ENCODE results near the gene ACSM4. TPM values are rescaled to one million over a fixed set of nuclear protein-coding genes. Genes with fewer than 3 reads are reported as not detected.

The ACSM4 gene
- total and polyA plus RNA-seq, 2 of the 13 experiments (the other 11 are each of a cell fraction or from before 2014, with no cell fraction given) = not detected

- H3K4me2 ChIP-seq (ENCODE audit: low read depth, low read length) = peak overlapping the region; percentile 72
- WGBS (ENCODE audit: low lambda C conversion rate) = 26% methylated on average over 10 of the region's 10 CpGs
- FAIRE-seq = peak; percentile 36
- peaks cover 10% of the 10 kb centered on the region for H3K4me1 ChIP-seq (ENCODE audit: insufficient read depth, low read length)
- peak overlapping the region; percentile 19 to 48 (median 45); a peak in 5 of 6 replicates for H3K4me3 ChIP-seq (replicated peaks in 1 of 3; ENCODE audit: insufficient read depth in 1 of 3, low read depth in 2 of 3, low read length in 3 of 3)
- H3K36me3 ChIP-seq (replicated peaks in 1 of 2; ENCODE audit: control insufficient read depth in 1 of 2, insufficient read depth in 2 of 2, low read length in 2 of 2) = no peaks in the 10 kb centered on the region
- peak; percentile 66 for DNase-seq (ENCODE audit: low spot score)
- POLR2A ChIA-PET = no interaction called here
- no peaks in the 10 kb centered on the region for H4K20me1 ChIP-seq (ENCODE audit: insufficient read depth, low read length)
- H2AFZ ChIP-seq (ENCODE audit: low read length) = peak overlapping the region; percentile 71
- H3K27me3 ChIP-seq (ENCODE audit: control insufficient read depth in 1 of 2, insufficient read depth in 2 of 2, low read length in 2 of 2) = no peaks in the 10 kb centered on the region; a peak in 1 of 5 replicates
- H3K9ac ChIP-seq (ENCODE audit: insufficient read depth, low read depth, low read length) = peak overlapping the region; percentile 30; the same call in 1 of the 2 replicates
- BruUV-seq (replicated peaks) = no TSS peak
- CTCF ChIA-PET (ENCODE audit: low intra/inter-chr PET ratio, low total read pairs) = no interaction called here
- in situ Hi-C loops (cut with HindIII; ENCODE audit: extremely low pct_ligation_motif_present, low pct_unique_long_range_greater_than_20kb) = no loop called here
- no peaks in the 10 kb centered on the region for H3K79me2 ChIP-seq (ENCODE audit: insufficient read depth, low read length)
- peak; percentile 99 for ATAC-seq
- intact Hi-C loops (cut with micrococcal nuclease; ENCODE audit: unreplicated experiment) = no loop called here
- no peak overlapping the region for H3K27ac ChIP-seq (ENCODE audit: extremely low read length, insufficient read depth, low read length)
- H3K9me3 ChIP-seq (ENCODE audit: low read length) = no peaks in the 10 kb centered on the region
- TF ChIP-seq, protein P1, sequence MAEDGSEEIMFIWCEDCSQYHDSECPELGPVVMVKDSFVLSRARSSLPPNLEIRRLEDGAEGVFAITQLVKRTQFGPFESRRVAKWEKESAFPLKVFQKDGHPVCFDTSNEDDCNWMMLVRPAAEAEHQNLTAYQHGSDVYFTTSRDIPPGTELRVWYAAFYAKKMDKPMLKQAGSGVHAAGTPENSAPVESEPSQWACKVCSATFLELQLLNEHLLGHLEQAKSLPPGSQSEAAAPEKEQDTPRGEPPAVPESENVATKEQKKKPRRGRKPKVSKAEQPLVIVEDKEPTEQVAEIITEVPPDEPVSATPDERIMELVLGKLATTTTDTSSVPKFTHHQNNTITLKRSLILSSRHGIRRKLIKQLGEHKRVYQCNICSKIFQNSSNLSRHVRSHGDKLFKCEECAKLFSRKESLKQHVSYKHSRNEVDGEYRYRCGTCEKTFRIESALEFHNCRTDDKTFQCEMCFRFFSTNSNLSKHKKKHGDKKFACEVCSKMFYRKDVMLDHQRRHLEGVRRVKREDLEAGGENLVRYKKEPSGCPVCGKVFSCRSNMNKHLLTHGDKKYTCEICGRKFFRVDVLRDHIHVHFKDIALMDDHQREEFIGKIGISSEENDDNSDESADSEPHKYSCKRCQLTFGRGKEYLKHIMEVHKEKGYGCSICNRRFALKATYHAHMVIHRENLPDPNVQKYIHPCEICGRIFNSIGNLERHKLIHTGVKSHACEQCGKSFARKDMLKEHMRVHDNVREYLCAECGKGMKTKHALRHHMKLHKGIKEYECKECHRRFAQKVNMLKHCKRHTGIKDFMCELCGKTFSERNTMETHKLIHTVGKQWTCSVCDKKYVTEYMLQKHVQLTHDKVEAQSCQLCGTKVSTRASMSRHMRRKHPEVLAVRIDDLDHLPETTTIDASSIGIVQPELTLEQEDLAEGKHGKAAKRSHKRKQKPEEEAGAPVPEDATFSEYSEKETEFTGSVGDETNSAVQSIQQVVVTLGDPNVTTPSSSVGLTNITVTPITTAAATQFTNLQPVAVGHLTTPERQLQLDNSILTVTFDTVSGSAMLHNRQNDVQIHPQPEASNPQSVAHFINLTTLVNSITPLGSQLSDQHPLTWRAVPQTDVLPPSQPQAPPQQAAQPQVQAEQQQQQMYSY (CRISPR knock-in tag; IDR thresholded peaks at IDR 0.05) = no peak
- TF ChIP-seq TEAD3 (CRISPR knock-in tag; optimal IDR thresholded peaks at IDR 0.05; ENCODE audit: borderline replicate concordance) (peak; percentile 31), FLYWCH1 (CRISPR knock-in tag; IDR thresholded peaks at IDR 0.05) (no peak), STAT6 (CRISPR knock-in tag; IDR thresholded peaks at IDR 0.05; ENCODE audit: borderline replicate concordance) (no peak), POLR2A (IDR thresholded peaks at IDR 0.05; ENCODE audit: insufficient read depth in 1 of 2, low read depth in 2 of 2, low read length in 2 of 2) (peak; percentile 36 to 82), ZSCAN29 (CRISPR knock-in tag; conservative IDR thresholded peaks at IDR 0.05) (0 out of 2 replicates have a peak, but pooled peaks have one; percentile 30), KMT2B (CRISPR knock-in tag; IDR thresholded peaks at IDR 0.05) (peak; percentile 53; the same call in 1 of the 2 replicates), ZMYM4 (CRISPR knock-in tag; IDR thresholded peaks at IDR 0.05) (peak; percentile 64; the same call in 1 of the 2 replicates), MYC (CRISPR knock-in tag; IDR thresholded peaks at IDR 0.05; ENCODE audit: borderline replicate concordance) (peak; percentile 33; the same call in 1 of the 2 replicates), JUNB (CRISPR knock-in tag; IDR thresholded peaks at IDR 0.05; ENCODE audit: borderline replicate concordance) (no peak), CREB1 (IDR thresholded peaks at IDR 0.05) (peak; percentile 87), CREB1 (CRISPR knock-in tag; IDR thresholded peaks at IDR 0.05) (no peak), HIC2 (CRISPR knock-in tag; IDR thresholded peaks at IDR 0.05; ENCODE audit: low read depth) (no peak), NFYB (CRISPR knock-in tag; IDR thresholded peaks at IDR 0.05) (peak; percentile 44), MED13 (CRISPR knock-in tag; IDR thresholded peaks at IDR 0.05) (no peak), GABPA (IDR thresholded peaks at IDR 0.05; ENCODE audit: low read depth, low read length) (peak; percentile 44; the same call in 1 of the 2 replicates), GABPA (CRISPR knock-in tag; IDR thresholded peaks at IDR 0.05; ENCODE audit: low read depth) (peak; percentile 91)
- TF ChIP-seq, protein P2, sequence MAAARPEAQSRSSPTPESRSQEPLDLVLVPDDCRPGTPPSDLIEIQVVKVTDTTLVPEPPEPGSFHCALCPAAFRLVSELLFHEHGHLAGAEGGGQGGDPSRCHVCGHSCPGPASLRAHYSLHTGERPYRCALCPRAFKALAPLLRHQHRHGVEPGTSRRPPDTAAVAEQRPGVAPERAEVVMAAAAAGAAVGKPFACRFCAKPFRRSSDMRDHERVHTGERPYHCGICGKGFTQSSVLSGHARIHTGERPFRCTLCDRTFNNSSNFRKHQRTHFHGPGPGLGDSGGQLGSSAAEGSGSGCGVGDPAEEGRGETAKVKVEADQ (CRISPR knock-in tag; IDR thresholded peaks at IDR 0.05; ENCODE audit: borderline replicate concordance) = no peak
These were observed 65.4 kb downstream of the ACSM4 start for GRCh38 chr12:7369274-7369729.

All from HepG2 (cell line).